ENCODE data around the gene EPN2.

The EPN2 gene

GRCh38 chr17:19296786-19297778 is 59.9 kb downstream of the EPN2 start:
- no peak for DNase-seq (ENCODE audit: low read depth)
- H3K4me3 ChIP-seq (ENCODE audit: low read length): no peak overlapping the region
- TF ChIP-seq, protein P1, sequence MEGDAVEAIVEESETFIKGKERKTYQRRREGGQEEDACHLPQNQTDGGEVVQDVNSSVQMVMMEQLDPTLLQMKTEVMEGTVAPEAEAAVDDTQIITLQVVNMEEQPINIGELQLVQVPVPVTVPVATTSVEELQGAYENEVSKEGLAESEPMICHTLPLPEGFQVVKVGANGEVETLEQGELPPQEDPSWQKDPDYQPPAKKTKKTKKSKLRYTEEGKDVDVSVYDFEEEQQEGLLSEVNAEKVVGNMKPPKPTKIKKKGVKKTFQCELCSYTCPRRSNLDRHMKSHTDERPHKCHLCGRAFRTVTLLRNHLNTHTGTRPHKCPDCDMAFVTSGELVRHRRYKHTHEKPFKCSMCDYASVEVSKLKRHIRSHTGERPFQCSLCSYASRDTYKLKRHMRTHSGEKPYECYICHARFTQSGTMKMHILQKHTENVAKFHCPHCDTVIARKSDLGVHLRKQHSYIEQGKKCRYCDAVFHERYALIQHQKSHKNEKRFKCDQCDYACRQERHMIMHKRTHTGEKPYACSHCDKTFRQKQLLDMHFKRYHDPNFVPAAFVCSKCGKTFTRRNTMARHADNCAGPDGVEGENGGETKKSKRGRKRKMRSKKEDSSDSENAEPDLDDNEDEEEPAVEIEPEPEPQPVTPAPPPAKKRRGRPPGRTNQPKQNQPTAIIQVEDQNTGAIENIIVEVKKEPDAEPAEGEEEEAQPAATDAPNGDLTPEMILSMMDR (conservative IDR thresholded peaks at IDR 0.05; ENCODE audit: low read depth, low read length): no peak

GRCh38 chr17:19298569-19299213 is 61.5 kb downstream of the EPN2 start:
- H3K4me3 ChIP-seq (ENCODE audit: low read length): no peak overlapping the region
- TF ChIP-seq, protein P1 (conservative IDR thresholded peaks at IDR 0.05; ENCODE audit: low read depth, low read length): no peak
- DNase-seq (ENCODE audit: low read depth): no peak

GRCh38 chr17:19299214-19299747 is 62.1 kb downstream of the EPN2 start:
- TF ChIP-seq, protein P1 (conservative IDR thresholded peaks at IDR 0.05; ENCODE audit: low read depth, low read length): no peak
- no peak for DNase-seq (ENCODE audit: low read depth)
- no peak overlapping the region for H3K4me3 ChIP-seq (ENCODE audit: low read length)

GRCh38 chr17:19299866-19300265 is 62.7 kb downstream of the EPN2 start:
- TF ChIP-seq, protein P1 (conservative IDR thresholded peaks at IDR 0.05; ENCODE audit: low read depth, low read length): no peak
- no peak overlapping the region for H3K4me3 ChIP-seq (ENCODE audit: low read length)
- DNase-seq (ENCODE audit: low read depth): no peak

- TF ChIP-seq, protein P1 (conservative IDR thresholded peaks at IDR 0.05; ENCODE audit: low read depth, low read length): no peak
- no peak for DNase-seq (ENCODE audit: low read depth)
- H3K4me3 ChIP-seq (ENCODE audit: low read length): no peak overlapping the region
Observed at GRCh38 chr17:19301274-19301951, 64.2 kb downstream of the EPN2 start.

GRCh38 chr17:19301973-19302372 is 64.8 kb downstream of the EPN2 start:
- H3K4me3 ChIP-seq (ENCODE audit: low read length): no peak overlapping the region
- TF ChIP-seq, protein P1 (conservative IDR thresholded peaks at IDR 0.05; ENCODE audit: low read depth, low read length): no peak
- DNase-seq (ENCODE audit: low read depth): no peak
